Large intestine (tissue), 3 donors: Measurements from ENCODE around the gene SMC2. TPM values are rescaled to one million over a fixed set of nuclear protein-coding genes. Genes with fewer than 3 reads are reported as not detected.

ENCODE experiments used
- DNase-seq, 2 donors: peaks; one replicate each; pipeline versions ENCODE4 v3.0.0 to v3.0.0-alpha.2; 2013
- H3K27ac ChIP-seq: one replicate; pipeline ENCODE4 v1.5.1; 2013; ENCODE audit warnings: low read length
- H3K27me3 ChIP-seq: 2 replicates; pipeline ENCODE4 v1.6.1; 2013; ENCODE audit warnings: low read length; ENCODE audit not compliant: control insufficient read depth, insufficient read depth
- H3K36me3 ChIP-seq: 2 replicates; pipeline ENCODE4 v1.6.1; 2013; ENCODE audit warnings: low read length; ENCODE audit not compliant: control insufficient read depth, insufficient read depth
- H3K4me1 ChIP-seq: one replicate; pipeline ENCODE4 v1.6.1; 2013; ENCODE audit warnings: low read length; ENCODE audit not compliant: control insufficient read depth, insufficient read depth
- H3K4me3 ChIP-seq: one replicate; pipeline ENCODE4 v1.5.1; 2013; ENCODE audit warnings: low read length
- H3K9me3 ChIP-seq: one replicate; pipeline ENCODE4 v1.6.1; 2013; ENCODE audit warnings: mild to moderate bottlenecking, low read depth, low read length, moderate library complexity; ENCODE audit not compliant: control insufficient read depth
- WGBS: methylation state at CpG from one replicate; pipeline ENCODE4 v1.1.5; 2013; ENCODE audit warnings: low lambda C conversion rate; ENCODE audit not compliant: insufficient coverage; 5-methylcytosine and 5-hydroxymethylcytosine counted together
- polyA plus RNA-seq: library from polyadenylated mRNA; unstranded; fragments of 120-200 nt; gene quantifications from one replicate; pipeline ENCODE4 v1.2.1, GENCODE V29; 2013

The SMC2 gene
- polyA plus RNA-seq, 1 donor: 17.4 TPM

DNA sequence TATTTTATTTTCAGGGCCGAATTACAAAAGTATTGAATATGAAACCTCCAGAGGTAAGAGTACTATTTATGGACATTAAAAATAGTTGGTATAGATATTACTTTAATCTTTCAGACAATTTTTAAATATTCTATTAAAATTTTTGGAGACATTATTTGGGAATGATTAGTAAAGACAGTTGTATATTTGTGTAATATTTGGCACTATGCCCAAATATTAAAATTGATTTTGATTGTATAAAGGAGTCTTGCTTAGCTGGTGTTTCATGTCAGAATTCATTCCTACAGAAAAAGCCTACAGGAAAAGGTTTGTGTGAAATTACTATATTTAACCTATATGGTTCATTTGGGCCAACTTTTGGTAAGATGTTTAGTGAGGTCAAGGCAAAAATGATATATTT is 5.5 kb downstream of the SMC2 start:
- Histone ChIP-seq H3K4me1 (peaks cover 2% of the 10 kb centered on the region), H3K36me3 (peaks cover 15% of the 10 kb centered on the region), H3K9me3 (no peaks in the 10 kb centered on the region), H3K27me3 (no peaks in the 10 kb centered on the region), H3K27ac (no peak overlapping the region), H3K4me3 (no peak overlapping the region)
- no CpG with 5 or more reads among the region's 1 CpG for WGBS
- DNase-seq: no peak

DNA sequence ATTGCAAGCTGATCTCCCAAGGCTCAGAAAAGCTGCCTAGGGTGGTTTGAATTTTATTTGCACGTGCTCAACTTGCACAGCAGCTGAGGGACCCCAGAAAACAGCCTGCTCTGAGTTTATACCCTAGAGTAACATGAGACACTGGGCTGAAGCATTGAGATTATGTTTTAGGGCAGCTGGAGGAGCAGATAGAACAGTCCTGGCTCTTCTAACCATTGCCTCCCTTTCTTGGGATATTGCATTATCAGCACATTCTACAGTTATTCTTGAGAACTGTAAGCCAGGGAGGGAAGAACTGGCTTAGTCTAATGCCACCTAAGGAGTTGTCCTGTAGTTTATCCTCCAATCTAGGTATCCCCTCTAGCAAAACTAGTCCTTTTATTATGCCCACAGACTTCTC is 10.3 kb downstream of the SMC2 start:
- peaks cover 49% of the 10 kb centered on the region for H3K36me3 ChIP-seq
- H3K4me1 ChIP-seq: no peaks in the 10 kb centered on the region
- H3K4me3 ChIP-seq: no peak overlapping the region
- DNase-seq: no peak
- no peaks in the 10 kb centered on the region for H3K9me3 ChIP-seq
- no CpG with 5 or more reads among the region's 1 CpG for WGBS
- H3K27ac ChIP-seq: no peak overlapping the region
- no peaks in the 10 kb centered on the region for H3K27me3 ChIP-seq

GRCh38 chr9:104107799-104108198 is 13.7 kb downstream of the SMC2 start:
- no CpG with 5 or more reads among the region's 5 CpGs for WGBS
- H3K36me3 ChIP-seq: peaks cover 38% of the 10 kb centered on the region

GRCh38 chr9:104108315-104108714 is 14.2 kb downstream of the SMC2 start:
- Histone ChIP-seq H3K4me3 (no peak overlapping the region), H3K36me3 (peaks cover 38% of the 10 kb centered on the region), H3K27ac (no peak overlapping the region), H3K9me3 (no peaks in the 10 kb centered on the region), H3K27me3 (no peaks in the 10 kb centered on the region), H3K4me1 (no peaks in the 10 kb centered on the region)
- no peak for DNase-seq
- WGBS: no CpG with 5 or more reads among the region's 4 CpGs

More at GRCh38 chr9:104107799-104108198, 13.7 kb downstream of the SMC2 start:
- Histone ChIP-seq H3K27me3 (no peaks in the 10 kb centered on the region), H3K4me3 (no peak overlapping the region), H3K9me3 (no peaks in the 10 kb centered on the region), H3K4me1 (no peaks in the 10 kb centered on the region), H3K27ac (no peak overlapping the region)
- DNase-seq: no peak

DNA sequence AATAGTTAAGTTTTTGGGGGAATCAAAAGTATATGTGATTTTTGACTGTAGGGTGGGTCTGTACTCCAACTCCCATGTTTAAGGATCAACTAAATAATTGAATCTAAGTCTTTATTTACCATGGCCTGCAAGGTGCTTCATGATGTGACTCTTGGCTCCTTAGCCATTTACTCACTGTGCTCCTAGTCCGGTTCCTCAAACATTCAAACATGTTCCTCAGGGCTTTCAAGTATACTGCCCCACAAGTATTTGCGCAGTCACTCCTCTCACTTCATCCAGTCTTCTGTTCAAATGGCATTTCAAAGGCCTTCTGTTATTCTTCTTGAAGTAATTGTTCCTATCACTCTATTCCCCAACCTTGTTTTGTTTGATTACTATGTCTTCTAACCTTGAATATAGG is 16.4 kb downstream of the SMC2 start:
- H3K27ac ChIP-seq: no peak overlapping the region
- 75% methylated on average over 1 of the region's 2 CpGs for WGBS
- no peaks in the 10 kb centered on the region for H3K9me3 ChIP-seq
- H3K4me3 ChIP-seq: no peak overlapping the region
- DNase-seq: no peak
- no peaks in the 10 kb centered on the region for H3K27me3 ChIP-seq
- peaks cover 28% of the 10 kb centered on the region for H3K36me3 ChIP-seq
- no peaks in the 10 kb centered on the region for H3K4me1 ChIP-seq

GRCh38 chr9:104118916-104119315 is 24.8 kb downstream of the SMC2 start:
- Histone ChIP-seq H3K4me3 (no peak overlapping the region), H3K36me3 (peaks cover 21% of the 10 kb centered on the region), H3K27ac (no peak overlapping the region), H3K9me3 (no peaks in the 10 kb centered on the region), H3K27me3 (no peaks in the 10 kb centered on the region), H3K4me1 (no peaks in the 10 kb centered on the region)
- no peak for DNase-seq
- 83% methylated on average over 1 of the region's 6 CpGs for WGBS

DNA sequence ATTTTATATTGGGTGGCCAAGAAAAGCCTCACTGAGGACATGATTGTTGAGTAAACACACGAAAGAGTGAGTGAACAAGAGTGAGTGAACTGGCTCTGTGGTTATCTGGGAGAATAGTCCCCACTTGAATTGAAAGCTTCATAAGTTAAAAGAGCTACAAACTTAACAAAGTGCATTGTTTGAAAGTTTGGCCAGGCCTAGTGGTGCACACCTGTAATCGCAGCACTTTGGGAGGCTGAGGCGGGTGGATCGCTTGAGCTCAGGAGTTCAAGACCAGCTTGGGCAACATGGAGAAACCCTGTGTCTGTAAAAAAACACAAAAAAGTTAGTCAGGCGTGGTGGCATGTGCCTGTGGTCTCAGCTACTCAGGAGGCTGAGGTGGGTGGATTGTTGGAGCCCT is 26.9 kb downstream of the SMC2 start:
- H3K27ac ChIP-seq: no peak overlapping the region
- H3K4me1 ChIP-seq: no peaks in the 10 kb centered on the region
- WGBS: 80% methylated on average over 1 of the region's 5 CpGs
- no peak for DNase-seq
- no peaks in the 10 kb centered on the region for H3K9me3 ChIP-seq
- no peak overlapping the region for H3K4me3 ChIP-seq
- peaks cover 34% of the 10 kb centered on the region for H3K36me3 ChIP-seq
- no peaks in the 10 kb centered on the region for H3K27me3 ChIP-seq

GRCh38 chr9:104138243-104138868 is 44.2 kb downstream of the SMC2 start:
- peaks cover 27% of the 10 kb centered on the region for H3K36me3 ChIP-seq
- H3K27me3 ChIP-seq: no peaks in the 10 kb centered on the region
- H3K4me1 ChIP-seq: no peaks in the 10 kb centered on the region
- H3K4me3 ChIP-seq: no peak overlapping the region
- DNase-seq: no peak
- 100% methylated on average over 1 of the region's 3 CpGs for WGBS
- no peaks in the 10 kb centered on the region for H3K9me3 ChIP-seq
- no peak overlapping the region for H3K27ac ChIP-seq

DNA sequence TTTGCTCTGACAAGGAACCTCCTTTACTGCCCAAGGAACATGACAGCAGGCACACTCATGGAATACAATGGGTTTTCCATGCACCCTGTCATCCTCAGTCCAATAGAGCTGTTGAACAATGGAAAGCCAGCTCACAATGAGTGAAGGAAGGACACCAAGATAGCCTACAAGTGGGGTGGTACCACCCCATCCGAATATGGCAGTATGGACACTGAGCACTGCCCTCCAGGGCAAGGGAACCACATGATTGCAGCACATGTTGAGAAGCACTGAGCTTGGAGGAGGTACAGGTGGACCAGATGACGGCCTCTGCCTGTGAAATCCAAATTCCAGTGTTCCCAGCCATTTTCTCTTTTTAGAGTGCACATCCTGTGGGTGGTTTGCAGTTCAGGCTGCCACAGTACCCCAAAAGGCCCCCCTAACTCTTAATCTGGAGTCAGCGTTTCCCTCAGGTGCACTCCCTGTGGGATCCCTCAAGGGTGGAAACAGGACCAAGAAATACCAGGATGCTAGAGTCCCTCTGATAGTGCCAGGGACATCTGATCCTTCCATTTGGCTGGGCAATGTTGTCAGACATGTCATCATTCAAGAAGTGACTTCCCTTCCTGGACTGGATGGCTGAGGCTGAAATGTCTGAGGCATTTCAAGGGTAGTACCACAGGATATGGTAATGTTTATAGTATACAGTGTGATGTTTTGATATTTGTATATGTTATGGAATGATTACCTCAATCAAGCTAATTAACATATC is 48.9 kb downstream of the SMC2 start:
- H3K27ac ChIP-seq: no peak overlapping the region
- DNase-seq: no peak
- no peaks in the 10 kb centered on the region for H3K4me1 ChIP-seq
- H3K4me3 ChIP-seq: no peak overlapping the region
- H3K9me3 ChIP-seq: no peaks in the 10 kb centered on the region
- H3K27me3 ChIP-seq: no peaks in the 10 kb centered on the region
- WGBS: no CpG with 5 or more reads among the region's 3 CpGs
- H3K36me3 ChIP-seq: peaks cover 8% of the 10 kb centered on the region

DNA sequence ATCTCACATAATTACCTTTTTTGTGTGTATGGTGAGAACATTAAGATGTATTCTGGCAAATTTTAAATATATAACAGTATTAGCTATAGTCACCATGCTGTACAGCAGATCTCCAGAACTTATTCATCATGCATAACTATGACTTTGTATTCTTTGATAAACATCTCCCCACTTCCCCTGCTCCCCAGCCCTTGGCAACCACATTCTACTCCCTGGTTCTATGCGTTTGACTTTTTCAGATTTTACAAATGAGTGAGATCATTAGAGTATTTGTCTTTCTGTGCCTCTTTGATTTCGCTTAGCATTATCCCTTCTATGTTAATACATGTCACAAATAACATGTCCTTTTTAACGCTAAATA is 49.4 kb downstream of the SMC2 start:
- 93% methylated on average over 3 of the region's 3 CpGs for WGBS
- Histone ChIP-seq H3K4me1 (no peaks in the 10 kb centered on the region), H3K36me3 (peaks cover 8% of the 10 kb centered on the region), H3K4me3 (no peak overlapping the region), H3K9me3 (no peaks in the 10 kb centered on the region), H3K27me3 (no peaks in the 10 kb centered on the region), H3K27ac (no peak overlapping the region)
- DNase-seq: no peak

DNA sequence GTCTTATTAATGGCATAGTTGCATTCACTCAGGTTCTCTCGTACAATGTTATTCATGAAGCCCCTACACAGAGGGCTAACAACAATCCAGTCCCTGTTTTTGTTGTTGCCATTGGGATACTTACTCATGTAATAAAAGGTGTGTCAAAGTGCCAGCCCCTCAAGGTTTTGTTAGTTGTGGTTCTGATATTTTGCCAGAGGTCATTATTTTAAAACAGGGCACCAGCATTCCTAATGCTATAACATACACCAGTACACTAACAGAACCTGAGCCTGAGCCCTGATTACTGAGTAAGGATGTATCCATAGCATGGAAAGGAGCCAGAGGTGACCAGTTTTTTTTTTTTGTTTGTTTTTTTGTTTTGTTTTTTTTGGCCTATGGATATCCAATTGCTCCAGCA is 50.2 kb downstream of the SMC2 start:
- Histone ChIP-seq H3K27ac (no peak overlapping the region), H3K9me3 (no peaks in the 10 kb centered on the region), H3K4me3 (no peak overlapping the region), H3K4me1 (no peaks in the 10 kb centered on the region), H3K36me3 (peaks cover 8% of the 10 kb centered on the region), H3K27me3 (no peaks in the 10 kb centered on the region)
- WGBS: no CpG with 5 or more reads among the region's 1 CpG
- DNase-seq: no peak
